GM19463 (cell line): ENCODE data around the gene FHOD1.

ENCODE experiments used
- ATAC-seq: cut with Tn5 transposase; IDR thresholded peaks from one replicate; pipeline ENCODE4 v1.9.1; 2021; ENCODE audit warnings: mild to moderate bottlenecking, moderate library complexity; ENCODE audit not compliant: unreplicated experiment

FHOD1 gene

GRCh38 chr16:67277999-67278772 lies 30.9 kb upstream of the FHOD1 start:
- no peak for ATAC-seq

DNA sequence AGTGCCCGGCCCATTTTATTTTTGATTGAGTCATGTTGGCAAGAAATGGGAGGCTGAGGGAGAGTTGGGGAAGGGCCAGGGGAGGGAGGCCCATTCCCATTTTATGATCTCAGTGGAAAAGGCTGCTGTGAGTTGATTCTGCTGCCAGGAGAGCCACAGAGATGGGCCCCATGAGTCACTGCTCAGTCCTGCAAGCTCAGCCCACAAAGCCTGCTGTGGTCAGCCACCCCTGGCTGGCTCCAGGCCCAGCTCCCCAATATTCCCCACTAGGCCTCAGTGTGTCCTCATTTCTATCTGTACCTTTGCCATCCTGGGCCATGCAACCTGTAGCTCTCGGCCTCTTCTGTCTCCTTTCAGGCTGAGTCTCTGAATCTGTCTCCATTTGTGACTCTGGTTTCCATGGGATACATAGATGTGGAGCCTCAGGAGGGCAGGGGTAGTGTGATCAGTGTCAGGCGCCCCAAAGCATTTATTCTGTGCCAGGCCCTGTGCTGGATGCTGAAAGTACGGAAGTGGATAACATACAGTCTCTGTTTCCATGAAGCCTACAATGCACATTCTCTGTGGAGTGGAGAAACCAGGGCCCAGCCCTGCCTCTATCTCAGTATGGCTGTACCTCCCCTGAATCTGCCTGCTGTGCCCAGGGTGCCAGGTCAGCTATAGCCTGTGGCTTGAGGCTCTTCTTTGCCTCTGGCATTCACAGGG lies 30.2 kb upstream of the FHOD1 start:
- ATAC-seq, result no peak

DNA sequence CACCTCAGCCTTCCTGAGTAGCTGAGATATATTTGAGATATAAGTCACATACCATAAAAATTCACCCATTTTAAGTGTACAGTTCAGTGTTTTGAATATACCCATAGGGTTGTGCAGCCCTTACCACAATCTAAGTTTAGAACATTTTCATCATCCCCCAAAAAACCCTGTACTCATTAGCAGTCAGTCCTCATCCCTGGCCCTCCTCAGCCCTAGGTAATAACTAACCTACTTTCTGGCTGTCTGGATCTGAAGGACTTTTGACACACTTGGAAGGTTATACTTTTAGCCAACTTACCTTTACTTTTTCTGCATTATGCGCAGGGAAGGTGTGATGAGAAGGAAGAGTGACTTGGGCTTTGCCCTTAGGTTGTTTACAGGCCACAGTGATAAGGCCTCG lies 28.0 kb upstream of the FHOD1 start:
- no peak for ATAC-seq

GRCh38 chr16:67271446-67271845 lies 24.2 kb upstream of the FHOD1 start:
- no peak for ATAC-seq

GRCh38 chr16:67270931-67271338 lies 23.7 kb upstream of the FHOD1 start:
- no peak for ATAC-seq

DNA sequence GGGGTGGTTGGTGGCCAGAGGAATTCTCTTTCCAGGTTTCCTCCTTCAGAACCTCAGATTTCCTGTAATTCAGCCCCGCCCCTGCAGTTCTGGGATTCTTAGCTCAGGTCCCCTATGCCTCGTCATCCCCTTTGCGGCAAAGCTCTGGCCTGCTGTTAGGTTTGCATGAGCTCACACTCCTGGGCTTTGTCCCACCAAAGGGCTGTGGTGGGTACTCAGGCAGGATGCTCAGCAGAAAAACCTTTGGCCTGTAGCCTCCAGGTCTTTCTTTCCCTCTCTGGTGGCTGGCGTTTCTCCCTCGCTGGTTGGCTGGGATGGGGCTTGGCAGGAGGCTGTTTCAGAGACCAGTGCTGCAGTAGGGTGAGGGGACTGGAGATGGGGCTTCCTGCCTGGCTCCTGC lies 22.5 kb upstream of the FHOD1 start:
- no peak for ATAC-seq

DNA sequence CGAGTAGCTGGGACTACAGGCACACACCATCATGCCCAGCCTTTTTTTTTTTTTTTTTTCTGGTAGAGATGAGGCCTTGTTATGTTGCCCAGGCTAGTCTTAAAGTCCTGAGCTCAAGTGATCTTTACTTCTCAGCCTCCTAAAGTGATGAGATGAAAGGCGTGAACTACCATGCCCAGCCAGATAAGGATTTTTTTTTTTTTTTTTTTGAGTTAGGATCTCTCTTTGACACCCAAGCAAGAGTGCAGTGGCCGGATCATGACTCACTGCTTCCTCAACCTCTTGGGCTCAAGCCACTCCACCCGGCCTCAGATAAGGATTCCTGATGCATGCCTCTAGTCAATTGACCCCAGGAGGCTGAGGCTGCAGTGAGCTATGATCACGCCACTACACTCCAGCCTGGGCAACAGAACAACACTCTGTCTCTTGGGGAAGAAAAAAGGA lies 20.9 kb upstream of the FHOD1 start:
- no peak for ATAC-seq

GRCh38 chr16:67265834-67266233 lies 18.6 kb upstream of the FHOD1 start:
- ATAC-seq, result no peak

DNA sequence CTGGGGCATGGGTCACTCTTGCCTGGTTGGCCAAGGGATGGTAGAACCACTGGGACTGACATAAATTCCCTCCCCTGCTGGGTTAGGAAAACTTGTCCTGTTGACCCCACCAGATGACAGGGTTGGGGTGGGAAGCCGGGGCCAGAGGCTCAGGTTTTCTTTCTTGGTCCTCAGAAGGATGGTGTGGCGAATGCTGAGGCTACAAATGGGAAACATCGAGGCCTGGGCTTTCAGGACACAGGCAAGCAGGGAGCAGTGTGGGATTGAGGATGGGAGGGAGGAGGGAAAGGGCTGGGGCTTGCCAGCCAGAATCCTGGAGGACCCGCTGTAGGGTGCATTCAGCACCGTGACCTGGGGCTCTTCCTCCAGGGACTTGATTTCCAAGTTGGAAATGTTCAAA lies 17.6 kb upstream of the FHOD1 start:
- no peak for ATAC-seq

DNA sequence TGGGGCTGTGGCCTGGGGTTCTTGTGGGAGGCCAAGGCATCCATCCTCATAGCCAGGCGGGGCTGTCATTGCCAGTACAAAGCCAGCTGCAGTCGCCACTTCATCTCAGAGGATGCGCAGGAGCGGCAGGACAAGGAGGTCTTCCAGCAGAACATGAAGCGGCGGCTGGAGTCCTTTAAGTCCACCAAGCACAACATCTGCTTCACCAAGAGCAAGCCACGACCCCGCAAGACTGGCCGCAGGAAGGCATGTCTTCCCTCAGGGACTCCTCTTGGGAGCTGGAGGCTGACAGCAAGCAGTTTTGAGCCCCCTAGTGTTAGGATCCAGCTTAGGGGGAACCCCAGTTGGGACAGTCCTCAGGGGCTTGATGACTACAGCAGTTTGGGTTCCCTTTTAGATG lies 17.0 kb upstream of the FHOD1 start:
- ATAC-seq, result no peak

DNA sequence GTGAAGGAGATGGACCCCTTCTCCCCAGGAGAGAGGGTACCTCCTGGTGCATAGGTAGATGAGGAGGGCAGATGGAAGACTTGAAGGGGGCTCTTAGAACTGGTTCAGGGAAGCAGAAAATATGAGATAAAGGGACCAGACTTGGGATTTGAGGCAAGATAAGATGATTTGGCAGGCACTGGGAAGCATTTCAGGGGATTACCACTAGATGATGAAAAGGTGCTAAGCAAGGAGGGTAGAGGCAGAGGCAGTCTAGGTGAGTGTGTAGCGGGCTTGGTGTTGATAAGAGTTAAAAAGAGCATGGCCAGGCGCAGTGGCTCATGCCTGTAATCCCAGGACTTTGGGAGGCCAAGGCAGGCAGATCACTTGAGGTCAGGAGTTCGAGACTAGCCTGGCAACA lies 15.9 kb upstream of the FHOD1 start:
- ATAC-seq, result no peak

DNA sequence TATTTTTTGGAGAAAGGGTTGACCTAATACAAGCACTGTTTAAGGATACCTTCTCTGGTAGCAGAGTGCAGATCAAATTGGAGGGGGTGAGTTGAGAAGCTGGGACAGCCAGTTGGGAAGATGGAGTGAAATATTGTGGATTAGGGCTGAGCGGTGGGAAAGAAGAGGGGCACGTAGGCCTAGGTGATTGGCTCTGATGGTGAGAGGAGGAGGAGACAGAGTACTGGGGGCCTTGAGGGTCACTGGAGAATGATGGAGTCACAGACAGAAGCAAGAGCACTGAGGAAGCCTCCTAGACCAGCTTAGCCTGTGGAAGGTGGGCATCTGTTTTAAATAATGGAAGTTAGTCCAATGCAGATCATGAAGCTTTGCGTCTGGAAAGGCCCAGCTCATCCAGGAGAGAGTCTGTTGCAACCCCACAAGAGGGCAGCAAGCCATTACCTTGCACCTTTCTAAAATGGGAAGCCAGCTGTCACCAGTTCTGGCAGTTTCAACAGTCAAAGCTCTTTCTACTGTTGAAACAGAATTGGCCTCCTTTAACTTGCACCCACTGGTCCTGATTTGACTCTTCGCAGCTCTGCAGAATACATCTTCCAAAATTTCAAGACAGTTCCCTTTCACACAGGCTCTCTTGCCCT lies 13.3 kb upstream of the FHOD1 start:
- ATAC-seq, result no peak

GRCh38 chr16:67259705-67260104 lies 12.4 kb upstream of the FHOD1 start:
- ATAC-seq, result no peak

GRCh38 chr16:67258161-67258835 lies 11.0 kb upstream of the FHOD1 start:
- no peak for ATAC-seq

- ATAC-seq, result no peak
These were observed 10.3 kb upstream of the FHOD1 start for GRCh38 chr16:67257486-67258160.

DNA sequence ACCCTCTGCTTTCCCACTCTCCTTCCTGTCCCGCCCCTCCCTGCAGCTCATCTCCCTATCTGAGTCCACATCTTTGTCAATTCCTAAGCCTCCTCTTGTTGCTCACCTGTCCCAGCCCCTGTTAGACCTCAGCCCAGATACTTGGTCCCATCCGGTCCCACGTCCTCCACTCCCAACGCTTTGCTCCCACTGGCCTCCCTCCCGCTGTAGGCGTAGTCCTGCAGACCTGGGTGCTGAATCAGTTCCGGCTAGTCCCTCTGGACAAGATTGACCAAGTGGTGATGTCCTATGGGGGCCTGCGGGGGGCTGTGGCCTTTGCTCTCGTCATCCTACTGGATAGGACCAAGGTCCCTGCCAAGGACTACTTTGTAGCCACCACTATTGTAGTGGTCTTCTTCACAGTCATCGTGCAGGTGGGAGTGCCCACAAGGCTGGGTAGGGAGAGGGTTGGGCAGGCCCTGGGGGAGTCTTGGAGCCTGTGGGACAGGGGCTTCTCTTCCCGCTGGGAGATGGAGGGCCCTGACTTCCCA lies 9.5 kb upstream of the FHOD1 start:
- ATAC-seq, result no peak

- no peak for ATAC-seq
These were observed 8.4 kb upstream of the FHOD1 start for GRCh38 chr16:67255553-67256221.

DNA sequence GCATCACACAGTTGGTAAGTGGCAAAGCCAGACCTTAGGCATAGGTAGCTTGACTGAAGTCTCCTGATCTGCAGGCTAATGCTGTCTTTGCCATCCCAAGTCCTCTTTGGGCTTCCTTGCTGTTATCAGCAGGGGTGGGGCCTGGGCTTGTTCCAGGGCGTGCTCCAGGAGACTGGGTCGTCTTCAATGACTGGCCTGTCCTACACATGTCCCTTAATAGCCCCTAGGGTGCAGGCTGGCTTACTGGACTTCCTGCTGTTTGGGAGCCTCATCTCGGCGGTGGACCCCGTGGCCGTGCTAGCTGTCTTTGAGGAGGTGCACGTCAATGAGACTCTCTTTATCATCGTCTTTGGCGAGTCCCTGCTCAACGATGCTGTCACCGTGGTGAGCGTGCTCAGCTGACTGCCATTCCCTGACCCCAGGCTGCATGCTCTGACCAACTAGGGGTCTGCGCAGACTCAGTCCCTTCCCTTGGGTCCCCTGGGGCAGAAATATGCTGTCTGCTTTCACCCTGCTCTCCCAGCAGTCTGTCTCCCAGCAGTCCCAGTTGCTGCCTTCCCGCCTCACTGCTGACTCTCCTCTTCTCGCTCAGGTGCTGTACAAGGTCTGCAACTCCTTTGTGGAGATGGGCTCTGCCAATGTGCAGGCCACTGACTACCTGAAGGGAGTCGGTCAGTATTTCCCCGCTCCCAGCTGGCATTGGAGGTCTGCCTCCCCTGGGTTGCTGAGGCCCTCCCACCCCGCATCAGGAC lies 7.7 kb upstream of the FHOD1 start:
- ATAC-seq, result no peak
